Calu3 (cell line): ENCODE results near the gene LONRF3. TPM values are rescaled to one million over a fixed set of nuclear protein-coding genes. Genes with fewer than 3 reads are reported as not detected.

Experiments used
- BruUV-seq: library from RNA; stranded (reverse); fragments of 400-500 nt; replicated peaks from 2 replicates; lab custom pipeline; 2021; lab: Mats Ljungman, UMichigan
- CTCF ChIA-PET: fragments of 300-600 bp; sonication (Branson Sonifier 250); formaldehyde crosslinking; loops from one replicate; lab custom pipeline; 2022; ENCODE audit warnings: antibody characterized with exemption; lab: Charles Lee
- DNase-seq: peaks from one replicate; pipeline ENCODE4 v3.0.0; 2022
- H3K27ac Mint-ChIP-seq: one replicate; pipeline ENCODE4 v1.8.0; 2022; ENCODE audit warnings: mixed read lengths; ENCODE audit not compliant: unreplicated experiment
- H3K27me3 Mint-ChIP-seq: one replicate; pipeline ENCODE4 v1.8.0; 2022; ENCODE audit warnings: mixed read lengths; ENCODE audit not compliant: unreplicated experiment
- H3K36me3 Mint-ChIP-seq: one replicate; pipeline ENCODE4 v1.8.0; 2022; ENCODE audit warnings: mild to moderate bottlenecking, moderate library complexity, mixed read lengths; ENCODE audit not compliant: insufficient read depth, unreplicated experiment
- H3K4me1 Mint-ChIP-seq: one replicate; pipeline ENCODE4 v1.8.0; 2022; ENCODE audit warnings: mild to moderate bottlenecking, low read depth, mixed read lengths; ENCODE audit not compliant: unreplicated experiment
- H3K4me3 Mint-ChIP-seq: one replicate; pipeline ENCODE4 v1.8.0; 2022; ENCODE audit warnings: mild to moderate bottlenecking, low read depth, moderate library complexity, mixed read lengths; ENCODE audit not compliant: unreplicated experiment
- H3K9me3 Mint-ChIP-seq: one replicate; pipeline ENCODE4 v1.8.0; 2022; ENCODE audit warnings: low read depth, mixed read lengths; ENCODE audit not compliant: unreplicated experiment
- CTCF ChIP-seq: fragments of 200-600 bp; IDR thresholded peaks from one replicate; pipeline ENCODE4 v1.8.0; 2022; ENCODE audit warnings: antibody characterized with exemption; ENCODE audit not compliant: unreplicated experiment
- intact Hi-C: fragments of 100-400 bp; cut with micrococcal nuclease; formaldehyde crosslinking; loops from one replicate; pipeline ENCODE4 v1.10.0; 2022; ENCODE audit not compliant: unreplicated experiment
- total RNA-seq: library from RNA; stranded (reverse); gene quantifications from 2 replicates; pipeline ENCODE4 v1.2.3, GENCODE V29; 2022

The LONRF3 gene
- total RNA-seq, 1 experiment from 2014 or later, result 6.7 TPM

GRCh38 chrX:119009071-119009470 lies 34.7 kb downstream of the LONRF3 start:
- BruUV-seq, result no TSS peak
- DNase-seq, result no peak
- Mint-ChIP-seq H3K27me3 (no peaks in the 10 kb centered on the region), H3K4me3 (no peak overlapping the region), H3K4me1 (peaks cover 3% of the 10 kb centered on the region), H3K27ac (no peak overlapping the region), H3K9me3 (no peaks in the 10 kb centered on the region), H3K36me3 (no peaks in the 10 kb centered on the region)
- intact Hi-C loops, result no loop called here
- no peak for TF ChIP-seq CTCF
- CTCF ChIA-PET, result no interaction called here

GRCh38 chrX:119010491-119010890 lies 36.1 kb downstream of the LONRF3 start:
- no peaks in the 10 kb centered on the region for H3K27me3 Mint-ChIP-seq
- H3K36me3 Mint-ChIP-seq, result no peaks in the 10 kb centered on the region
- CTCF ChIA-PET, result no interaction called here
- H3K4me1 Mint-ChIP-seq, result peaks cover 17% of the 10 kb centered on the region
- intact Hi-C loops, result no loop called here
- H3K9me3 Mint-ChIP-seq, result no peaks in the 10 kb centered on the region
- TF ChIP-seq CTCF, result no peak
- no peak overlapping the region for H3K4me3 Mint-ChIP-seq
- no TSS peak for BruUV-seq
- no peak for DNase-seq
- H3K27ac Mint-ChIP-seq, result no peak overlapping the region

- CTCF ChIA-PET, result no interaction called here
- no peak for DNase-seq
- intact Hi-C loops, result no loop called here
- TF ChIP-seq CTCF, result no peak
- Mint-ChIP-seq H3K27ac (no peak overlapping the region), H3K4me1 (peaks cover 24% of the 10 kb centered on the region), H3K9me3 (no peaks in the 10 kb centered on the region), H3K36me3 (no peaks in the 10 kb centered on the region), H3K27me3 (no peaks in the 10 kb centered on the region), H3K4me3 (no peak overlapping the region)
- BruUV-seq, result no TSS peak
Observed at GRCh38 chrX:119013164-119013563, 38.7 kb downstream of the LONRF3 start.

GRCh38 chrX:119015407-119016237 lies 41.2 kb downstream of the LONRF3 start:
- no peaks in the 10 kb centered on the region for H3K9me3 Mint-ChIP-seq
- no TSS peak for BruUV-seq
- peaks cover 24% of the 10 kb centered on the region for H3K4me1 Mint-ChIP-seq
- H3K27ac Mint-ChIP-seq, result peak overlapping the region; percentile 64
- DNase-seq, result peak; percentile 74
- intact Hi-C loops, result no loop called here
- no peak for TF ChIP-seq CTCF
- no peaks in the 10 kb centered on the region for H3K27me3 Mint-ChIP-seq
- H3K36me3 Mint-ChIP-seq, result no peaks in the 10 kb centered on the region
- no peak overlapping the region for H3K4me3 Mint-ChIP-seq
- CTCF ChIA-PET, result interaction anchor here (0.6 to 1.4 kb wide), 5 partner anchors 8 to 384 kb away, joined by 3 to 5 read pairs (median 4); partner anchors contain the start of gene SLC25A43
